ENCODE measurements around the gene MYH9.

Gene MYH9

DNA sequence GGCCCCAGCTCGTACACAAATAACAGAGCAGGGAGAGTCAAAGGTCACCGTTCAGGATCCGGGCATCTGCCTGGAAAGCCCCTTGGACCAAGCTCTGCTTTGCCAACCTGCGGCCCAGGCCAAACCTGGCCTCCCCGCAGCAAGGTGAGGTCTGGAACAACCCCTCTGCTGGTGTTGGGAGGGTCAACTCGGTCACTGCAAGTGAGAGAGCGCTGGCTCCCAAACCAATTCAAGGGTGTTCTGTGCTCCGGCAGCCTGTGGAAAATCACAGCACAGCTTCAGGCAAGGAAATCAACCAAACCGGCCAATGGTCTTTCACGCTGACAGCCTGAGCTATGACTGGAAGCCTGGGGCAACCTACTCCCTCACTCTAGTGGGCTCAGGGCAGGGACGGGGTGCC lies 63.4 kb downstream of the MYH9 start:
- ATAC-seq (ENCODE audit: low read depth) (no peak), DNase-seq (ENCODE audit: low spot score in 2 of 2) (no peak)
- H3K27me3 Mint-ChIP-seq, result no peaks in the 10 kb centered on the region
- H3K9me3 Mint-ChIP-seq, result no peaks in the 10 kb centered on the region
- peaks cover 23% of the 10 kb centered on the region for H3K4me1 Mint-ChIP-seq
- peak overlapping the region; percentile 53 for H3K27ac Mint-ChIP-seq
- H3K36me3 Mint-ChIP-seq, result peaks cover 29% of the 10 kb centered on the region
- no peak overlapping the region for H3K4me3 Mint-ChIP-seq

DNA sequence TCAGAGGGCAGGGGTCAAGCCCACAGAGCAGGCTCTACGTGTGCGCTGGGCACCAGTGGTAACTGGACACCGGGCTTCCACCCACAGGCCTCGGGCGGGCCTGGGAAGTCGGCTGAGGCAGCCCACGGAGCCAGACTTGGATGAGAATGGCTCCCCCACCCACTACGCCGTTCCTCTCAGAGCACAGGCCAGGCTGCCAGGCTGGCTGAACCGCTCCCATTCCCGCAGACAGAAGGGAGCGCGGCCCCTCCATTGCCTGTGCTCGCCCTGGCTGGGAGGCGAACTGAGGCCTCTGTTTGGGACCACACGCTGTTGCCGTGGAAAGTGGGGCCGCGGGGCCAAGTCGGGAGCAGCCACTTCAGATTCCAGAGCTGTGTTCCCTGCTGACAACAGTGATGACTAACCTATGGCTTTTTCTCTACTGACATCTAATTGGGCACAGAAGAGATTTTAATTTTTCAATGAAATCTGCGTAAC lies 63.9 kb downstream of the MYH9 start:
- no peak overlapping the region for H3K27ac Mint-ChIP-seq
- H3K27me3 Mint-ChIP-seq, result no peaks in the 10 kb centered on the region
- H3K4me3 Mint-ChIP-seq, result no peak overlapping the region
- ATAC-seq (ENCODE audit: low read depth) (no peak), DNase-seq (ENCODE audit: low spot score in 2 of 2) (no peak)
- H3K36me3 Mint-ChIP-seq, result peaks cover 31% of the 10 kb centered on the region
- no peaks in the 10 kb centered on the region for H3K9me3 Mint-ChIP-seq
- peaks cover 18% of the 10 kb centered on the region for H3K4me1 Mint-ChIP-seq

DNA sequence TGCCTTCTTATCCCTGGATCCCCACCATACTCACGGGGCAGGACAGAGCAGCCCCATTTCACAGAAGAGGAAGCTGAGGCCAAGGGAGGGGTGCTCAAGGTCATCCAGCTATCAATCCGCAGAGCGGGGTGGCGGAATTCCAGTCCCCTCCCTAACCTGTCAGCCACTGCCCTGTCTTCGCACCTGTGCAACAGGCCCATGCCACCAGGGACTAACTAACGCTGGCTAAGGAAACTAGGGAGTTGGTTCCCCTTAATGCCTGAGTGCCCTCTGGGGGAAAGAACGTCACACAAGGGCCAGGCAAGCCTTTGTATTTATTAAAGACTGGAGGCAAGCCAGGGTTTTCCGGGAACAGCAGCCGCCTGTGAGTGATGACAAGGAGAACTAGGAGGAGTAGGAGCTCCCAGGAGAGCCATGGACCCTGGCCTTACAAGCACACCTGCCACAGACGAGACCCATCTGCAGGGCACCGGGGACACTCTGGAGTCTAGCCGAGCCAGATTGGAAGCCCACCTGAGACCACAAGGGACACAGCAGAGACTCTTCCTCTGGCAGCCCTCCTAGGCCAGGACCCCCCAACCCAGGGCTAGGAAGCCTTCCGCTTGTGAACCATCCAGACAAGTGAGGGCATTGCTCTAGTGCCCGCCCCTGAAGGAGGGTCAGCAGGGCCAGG lies 64.4 kb downstream of the MYH9 start:
- no peaks in the 10 kb centered on the region for H3K9me3 Mint-ChIP-seq
- H3K4me1 Mint-ChIP-seq, result peaks cover 12% of the 10 kb centered on the region
- no peak overlapping the region for H3K4me3 Mint-ChIP-seq
- H3K27me3 Mint-ChIP-seq, result no peaks in the 10 kb centered on the region
- H3K27ac Mint-ChIP-seq, result peak overlapping the region; percentile 55
- peaks cover 31% of the 10 kb centered on the region for H3K36me3 Mint-ChIP-seq
- no peak for DNase-seq (ENCODE audit: low spot score in 2 of 2)
- no peak for ATAC-seq (ENCODE audit: low read depth)

DNA sequence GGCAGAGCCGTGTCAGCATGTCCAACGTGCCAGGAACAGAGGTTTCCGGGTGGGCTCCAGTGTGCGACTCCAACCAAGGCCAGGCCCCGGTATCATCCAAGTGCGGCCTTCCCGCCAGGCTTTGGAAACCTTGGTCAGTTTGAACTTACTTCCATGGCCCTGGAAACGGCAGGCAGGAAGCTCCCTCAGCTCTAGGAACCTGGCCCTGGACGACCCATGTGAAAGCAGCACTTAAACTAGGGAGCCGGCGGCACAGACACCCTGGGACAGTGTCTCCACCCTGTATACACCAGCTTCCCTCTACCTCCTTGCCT lies 65.2 kb downstream of the MYH9 start:
- Mint-ChIP-seq H3K27ac (peak overlapping the region; percentile 55), H3K4me1 (peaks cover 9% of the 10 kb centered on the region), H3K27me3 (no peaks in the 10 kb centered on the region), H3K36me3 (peaks cover 30% of the 10 kb centered on the region), H3K4me3 (no peak overlapping the region), H3K9me3 (no peaks in the 10 kb centered on the region)
- DNase-seq (ENCODE audit: low spot score in 2 of 2), result no peak
- no peak for ATAC-seq (ENCODE audit: low read depth)

DNA sequence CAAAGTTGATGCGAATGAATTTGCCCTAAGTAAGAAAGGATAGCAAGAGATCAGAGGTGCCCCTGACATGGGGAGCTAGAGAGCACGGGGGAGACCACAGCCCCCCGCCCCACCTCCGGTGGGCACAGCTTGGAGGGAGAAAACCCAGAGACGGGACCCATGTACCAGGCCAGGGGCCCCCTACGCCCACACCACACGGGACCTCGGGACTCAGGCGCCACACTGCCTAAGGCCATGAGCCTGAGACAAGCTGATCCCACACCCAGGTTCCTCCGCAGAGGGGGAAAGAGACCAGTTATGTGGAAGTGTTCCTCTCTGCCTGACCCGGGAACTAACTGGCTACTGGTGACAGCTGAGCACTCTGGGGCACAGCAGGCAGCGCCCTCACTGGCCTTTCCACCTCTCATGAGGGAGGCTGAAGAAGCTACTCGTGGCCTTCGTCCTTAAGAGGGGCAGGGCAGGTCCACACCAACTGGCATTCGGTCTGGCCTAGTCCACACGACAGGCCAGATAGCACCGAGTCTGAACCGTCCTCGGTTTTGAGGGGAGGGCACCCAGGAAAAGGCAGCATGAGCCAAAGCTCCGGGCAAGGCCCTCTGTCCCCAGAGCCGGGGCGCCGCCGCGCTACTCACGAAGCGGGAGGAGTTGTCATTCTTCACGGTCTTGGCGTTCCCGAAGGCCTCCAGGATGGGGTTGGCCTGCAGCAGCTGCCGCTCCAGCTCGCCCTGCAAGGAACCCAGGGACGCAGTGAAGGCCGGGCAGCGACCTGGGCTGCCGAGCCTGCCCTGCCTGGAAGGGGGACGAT lies 65.8 kb downstream of the MYH9 start:
- no peaks in the 10 kb centered on the region for H3K27me3 Mint-ChIP-seq
- ATAC-seq (ENCODE audit: low read depth) (no peak), DNase-seq (ENCODE audit: low spot score in 2 of 2) (no peak)
- H3K4me3 Mint-ChIP-seq, result no peak overlapping the region
- peaks cover 28% of the 10 kb centered on the region for H3K36me3 Mint-ChIP-seq
- H3K9me3 Mint-ChIP-seq, result no peaks in the 10 kb centered on the region
- H3K4me1 Mint-ChIP-seq, result peaks cover 6% of the 10 kb centered on the region
- no peak overlapping the region for H3K27ac Mint-ChIP-seq

DNA sequence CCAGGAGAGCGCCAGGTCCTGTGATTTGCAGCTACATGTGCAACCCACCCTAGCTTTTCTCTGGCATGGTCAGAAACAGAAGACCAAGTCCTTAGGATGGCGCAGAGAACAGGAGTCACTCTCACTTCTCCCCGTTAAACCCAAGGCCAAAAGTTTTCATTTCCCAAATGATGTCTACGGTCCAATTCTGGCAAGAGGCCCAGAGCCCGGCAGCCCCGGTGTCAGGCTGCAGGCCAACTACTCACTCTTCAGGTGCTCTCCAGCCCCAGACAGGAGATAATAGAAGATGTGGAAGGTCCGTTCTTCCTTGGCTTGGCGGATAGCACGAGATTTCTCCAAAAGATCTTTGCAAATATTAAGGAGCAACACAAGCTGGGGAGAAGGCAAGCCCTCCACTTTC lies 67.2 kb downstream of the MYH9 start:
- peaks cover 2% of the 10 kb centered on the region for H3K4me1 Mint-ChIP-seq
- no peak overlapping the region for H3K27ac Mint-ChIP-seq
- no peaks in the 10 kb centered on the region for H3K9me3 Mint-ChIP-seq
- no peak overlapping the region for H3K4me3 Mint-ChIP-seq
- H3K36me3 Mint-ChIP-seq, result peaks cover 25% of the 10 kb centered on the region
- ATAC-seq (ENCODE audit: low read depth) (no peak), DNase-seq (ENCODE audit: low spot score in 2 of 2) (no peak)
- H3K27me3 Mint-ChIP-seq, result no peaks in the 10 kb centered on the region

DNA sequence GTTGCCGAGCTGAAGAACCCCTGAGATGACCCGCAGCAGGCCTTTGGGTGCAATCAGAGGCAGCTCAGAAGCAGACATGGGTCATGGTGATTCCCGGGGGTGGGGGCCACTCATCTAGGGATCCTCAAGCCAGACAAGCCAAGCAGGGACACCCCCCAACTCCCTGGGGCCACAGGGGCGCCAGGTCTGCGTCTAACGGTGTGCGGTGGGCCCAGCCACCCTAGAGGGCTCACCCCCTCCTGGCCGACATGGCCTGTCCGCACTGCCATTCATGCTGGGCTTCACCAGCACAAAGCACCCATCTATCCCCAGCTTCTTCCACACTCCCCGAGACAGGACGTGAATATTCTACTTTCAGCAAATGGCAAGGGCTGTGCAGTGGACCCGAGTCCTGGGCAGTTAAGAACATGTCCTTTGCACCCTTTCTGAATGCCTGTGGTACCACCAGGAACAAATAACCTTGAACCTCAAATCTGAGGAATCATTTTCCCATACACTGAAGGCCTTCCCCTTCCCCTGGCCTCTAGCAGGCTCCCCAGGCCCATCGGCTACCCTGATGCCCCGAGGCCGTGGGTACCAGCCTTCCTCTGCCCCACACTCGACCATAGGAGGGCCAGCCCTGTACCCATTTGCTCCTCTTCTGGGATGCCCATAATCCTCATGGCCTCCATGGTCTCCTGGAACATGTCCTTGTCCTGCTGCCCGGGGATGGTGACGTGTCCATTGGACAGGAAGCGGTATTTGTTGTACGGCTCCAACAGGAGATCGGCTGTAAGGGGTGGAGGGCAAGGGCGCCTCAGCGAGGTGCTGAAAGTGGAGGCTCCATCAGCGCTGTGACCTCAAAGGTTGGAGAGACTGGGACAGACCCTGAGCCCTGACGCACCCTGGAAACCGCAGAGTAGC lies 67.9 kb downstream of the MYH9 start:
- Mint-ChIP-seq H3K4me3 (no peak overlapping the region), H3K27me3 (no peaks in the 10 kb centered on the region), H3K27ac (no peak overlapping the region), H3K9me3 (no peaks in the 10 kb centered on the region), H3K36me3 (peaks cover 29% of the 10 kb centered on the region), H3K4me1 (peaks cover 5% of the 10 kb centered on the region)
- DNase-seq (ENCODE audit: low spot score in 2 of 2), result no peak
- no peak for ATAC-seq (ENCODE audit: low read depth)

DNA sequence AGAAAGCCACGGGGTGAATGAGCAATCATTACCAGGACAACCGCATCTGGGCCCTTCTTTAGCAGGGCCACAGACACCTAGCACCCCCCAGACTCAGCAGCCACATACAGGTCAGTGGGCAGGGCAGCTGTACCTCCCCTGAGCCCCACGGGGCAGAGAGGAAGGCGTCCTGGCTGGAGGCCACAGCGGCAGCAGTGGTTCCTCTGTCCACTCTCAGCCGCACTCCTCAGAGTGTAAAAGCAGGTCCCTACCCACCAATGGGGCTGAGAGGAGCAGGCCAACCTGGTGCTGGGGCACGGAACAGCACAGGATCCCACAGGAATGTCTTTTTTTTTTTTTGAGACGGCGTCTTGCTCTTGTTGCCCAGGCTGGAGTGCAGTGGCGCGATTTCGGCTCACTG lies 69.3 kb downstream of the MYH9 start:
- Mint-ChIP-seq H3K4me3 (no peak overlapping the region), H3K27ac (no peak overlapping the region), H3K9me3 (no peaks in the 10 kb centered on the region), H3K4me1 (peaks cover 10% of the 10 kb centered on the region), H3K36me3 (peaks cover 31% of the 10 kb centered on the region), H3K27me3 (no peaks in the 10 kb centered on the region)
- ATAC-seq (ENCODE audit: low read depth) (no peak), DNase-seq (ENCODE audit: low spot score in 2 of 2) (no peak)

DNA sequence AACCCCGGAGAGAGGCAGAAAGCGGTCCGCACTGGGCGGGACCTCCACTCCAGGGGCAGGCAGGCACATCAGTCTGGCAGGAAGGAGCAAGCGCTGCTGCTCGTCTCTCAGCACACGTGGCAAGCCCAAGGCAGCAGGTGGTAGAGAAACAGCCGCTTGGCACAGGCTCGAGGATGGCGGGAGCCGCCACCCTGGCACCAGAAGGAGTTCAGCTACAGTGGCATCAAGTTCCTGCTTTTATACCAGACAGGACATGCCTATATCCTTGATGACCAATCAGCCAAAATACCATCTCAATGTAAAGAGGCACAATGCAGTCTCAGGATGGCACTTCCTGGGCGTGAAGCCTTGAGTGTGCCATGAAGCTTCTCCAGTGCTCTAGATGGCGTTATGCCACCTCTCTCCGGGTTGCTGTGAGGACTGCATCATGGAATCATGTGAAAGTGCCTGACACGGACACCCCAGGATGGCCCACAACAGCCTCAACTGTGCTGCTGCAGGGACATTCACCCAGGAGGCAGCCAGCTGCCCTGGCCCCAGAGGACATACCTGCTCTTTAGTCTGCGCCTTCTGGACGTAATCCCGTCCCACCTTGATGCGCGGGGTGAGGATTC lies 70.0 kb downstream of the MYH9 start:
- H3K27ac Mint-ChIP-seq, result peak overlapping the region; percentile 14
- ATAC-seq (ENCODE audit: low read depth), result no peak
- H3K36me3 Mint-ChIP-seq, result peaks cover 26% of the 10 kb centered on the region

DNA sequence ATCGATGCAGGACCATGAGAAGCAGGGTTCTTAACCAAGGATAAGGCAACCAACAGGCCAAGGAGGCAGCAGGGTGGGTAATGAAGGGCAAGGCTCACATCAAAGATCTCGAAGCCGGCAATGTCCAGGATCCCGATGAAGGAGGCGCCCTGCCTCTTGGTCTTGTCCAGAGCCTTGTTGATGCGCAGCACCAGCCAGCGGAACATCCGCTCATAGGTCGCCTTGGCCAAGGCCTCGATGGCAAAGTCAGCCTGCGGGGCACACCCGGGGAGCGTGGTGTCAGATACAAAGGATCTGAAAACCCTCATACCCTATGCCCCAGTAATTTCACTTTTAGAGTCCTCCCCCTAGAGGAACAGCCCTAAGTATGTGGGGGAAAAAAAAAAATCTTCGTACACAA lies 71.3 kb downstream of the MYH9 start:
- no peak for DNase-seq (ENCODE audit: low spot score in 2 of 2)
- no peaks in the 10 kb centered on the region for H3K9me3 Mint-ChIP-seq
- peaks cover 7% of the 10 kb centered on the region for H3K4me1 Mint-ChIP-seq
- ATAC-seq (ENCODE audit: low read depth), result no peak
- H3K36me3 Mint-ChIP-seq, result peaks cover 29% of the 10 kb centered on the region
- H3K4me3 Mint-ChIP-seq, result no peak overlapping the region
- no peaks in the 10 kb centered on the region for H3K27me3 Mint-ChIP-seq
- no peak overlapping the region for H3K27ac Mint-ChIP-seq

More for the DNA sequence above, 70.0 kb downstream of the MYH9 start:
- Mint-ChIP-seq H3K27me3 (no peaks in the 10 kb centered on the region), H3K9me3 (no peaks in the 10 kb centered on the region), H3K4me3 (no peak overlapping the region), H3K4me1 (peaks cover 8% of the 10 kb centered on the region)
- no peak for DNase-seq (ENCODE audit: low spot score in 2 of 2)

DNA sequence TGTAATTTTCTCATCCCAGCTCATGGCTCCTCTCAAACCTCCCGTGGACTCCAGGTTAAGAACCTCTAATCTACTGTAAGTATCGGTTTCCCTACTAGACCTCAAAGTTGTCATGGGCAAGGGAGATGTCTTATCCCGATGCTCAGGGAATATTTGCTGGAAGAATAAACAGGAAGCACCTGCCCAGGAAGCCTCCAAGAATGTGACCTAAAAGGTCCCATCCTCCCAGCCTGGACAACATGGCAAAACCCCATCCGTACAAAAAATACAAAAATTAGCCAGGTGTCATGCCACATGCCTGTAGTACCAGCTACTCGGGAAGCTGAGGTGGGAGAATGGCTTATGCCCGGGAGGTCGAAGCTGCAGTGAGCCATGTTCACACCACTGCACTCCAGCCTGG lies 72.4 kb downstream of the MYH9 start:
- Mint-ChIP-seq H3K36me3 (peaks cover 29% of the 10 kb centered on the region), H3K4me1 (peaks cover 7% of the 10 kb centered on the region), H3K27ac (peak overlapping the region; percentile 35)

DNA sequence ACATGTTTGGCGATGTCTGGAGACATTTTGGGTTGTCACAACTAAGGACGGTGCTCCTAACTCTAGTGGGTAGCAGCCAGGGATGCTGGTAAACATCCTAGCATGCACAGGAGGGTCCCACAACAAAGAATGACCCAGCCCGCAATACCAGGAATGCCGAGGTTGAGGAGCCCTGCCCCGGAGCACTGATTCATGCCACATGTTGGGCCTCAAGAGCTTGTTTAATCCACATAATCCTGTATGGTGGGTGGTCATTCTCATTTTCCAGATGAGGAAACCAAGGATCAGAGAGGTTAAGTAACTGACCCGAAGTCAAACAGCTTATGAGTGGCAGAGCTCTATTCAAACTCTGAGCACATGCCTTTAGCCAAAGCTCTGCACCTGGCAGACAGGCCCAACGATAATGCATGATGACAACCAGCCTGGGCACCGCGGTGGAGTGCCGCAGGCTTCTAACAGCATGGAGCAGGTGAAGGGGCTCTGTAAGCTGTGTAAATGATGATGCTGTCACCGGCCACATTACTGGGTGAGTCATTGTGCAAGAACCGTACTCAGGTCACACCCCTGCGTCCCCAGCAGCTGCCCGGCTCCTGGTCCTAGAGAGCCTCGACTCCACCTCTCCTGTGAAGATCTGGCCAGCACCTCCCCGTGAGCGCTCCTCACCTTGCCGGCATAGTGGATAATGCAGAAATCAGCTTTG lies 76.2 kb downstream of the MYH9 start:
- ATAC-seq (ENCODE audit: low read depth), result no peak
- no peaks in the 10 kb centered on the region for H3K9me3 Mint-ChIP-seq
- no peak for DNase-seq (ENCODE audit: low spot score in 2 of 2)
- no peak overlapping the region for H3K4me3 Mint-ChIP-seq
- peaks cover 31% of the 10 kb centered on the region for H3K36me3 Mint-ChIP-seq
- H3K27ac Mint-ChIP-seq, result no peak overlapping the region
- H3K4me1 Mint-ChIP-seq, result peaks cover 7% of the 10 kb centered on the region
- no peaks in the 10 kb centered on the region for H3K27me3 Mint-ChIP-seq

More for the DNA sequence above, 72.4 kb downstream of the MYH9 start:
- Mint-ChIP-seq H3K4me3 (no peak overlapping the region), H3K27me3 (no peaks in the 10 kb centered on the region), H3K9me3 (no peaks in the 10 kb centered on the region)
- DNase-seq (ENCODE audit: low spot score in 2 of 2) (no peak), ATAC-seq (ENCODE audit: low read depth) (no peak)

DNA sequence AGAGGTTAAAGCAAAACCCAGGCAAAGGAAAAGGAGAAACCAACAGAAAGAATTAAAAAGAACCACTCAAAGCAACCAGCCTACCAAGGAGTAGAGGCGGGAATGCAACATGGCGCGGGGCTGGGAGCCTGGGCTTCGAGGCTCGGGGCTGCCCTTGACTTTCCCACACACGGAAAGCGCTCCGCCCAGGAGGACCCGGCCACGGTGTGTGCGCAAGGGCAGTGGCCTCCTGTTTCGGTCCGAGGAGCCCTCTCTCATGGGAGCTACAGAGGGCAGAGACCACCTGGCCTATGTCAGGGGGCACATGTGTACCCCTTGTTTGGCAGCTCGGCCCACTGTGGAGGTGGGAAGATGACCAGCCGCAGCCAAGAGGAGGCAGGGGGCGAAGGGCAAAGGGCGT lies 78.9 kb downstream of the MYH9 start:
- Mint-ChIP-seq H3K27ac (peak overlapping the region; percentile 79), H3K27me3 (no peaks in the 10 kb centered on the region), H3K9me3 (no peaks in the 10 kb centered on the region), H3K4me1 (peaks cover 2% of the 10 kb centered on the region), H3K4me3 (no peak overlapping the region), H3K36me3 (peaks cover 41% of the 10 kb centered on the region)
- ATAC-seq (ENCODE audit: low read depth) (no peak), DNase-seq (ENCODE audit: low spot score in 2 of 2) (no peak)
